Transverse colon (tissue), 4 donors: Measurements from ENCODE around the gene LRRIQ4.

Experiments used
- POLR2AphosphoS5 ChIP-seq, 3 donors: sonication (generic); formaldehyde crosslinking; IDR thresholded peaks; one replicate each; pipeline ENCODE4 v1.6.1; 2016; ENCODE audit warnings: antibody characterized with exemption in 3 of 3
- TF ChIP-seq, protein P1 (sequence below), 5 experiments: fragments of 200-600 bp in 3 of 5; fragments of 450-650 bp in 2 of 5; sonication (generic) in 3 of 5; IDR thresholded peaks; 1 replicate in 2 of 5; 2 replicates in 3 of 5; pipeline ENCODE4 v1.5.1; 2016 to 2017; ENCODE audit warnings: antibody characterized with exemption in 5 of 5, inconsistent platforms in 3 of 5, mild to moderate bottlenecking in 2 of 5, moderate library complexity in 1 of 5

GRCh38 chr3:169822983-169823382 lies 10.3 kb downstream of the LRRIQ4 start:
- TF ChIP-seq POLR2AphosphoS5 (IDR thresholded peaks at IDR 0.05) = no peak
- TF ChIP-seq, protein P1, sequence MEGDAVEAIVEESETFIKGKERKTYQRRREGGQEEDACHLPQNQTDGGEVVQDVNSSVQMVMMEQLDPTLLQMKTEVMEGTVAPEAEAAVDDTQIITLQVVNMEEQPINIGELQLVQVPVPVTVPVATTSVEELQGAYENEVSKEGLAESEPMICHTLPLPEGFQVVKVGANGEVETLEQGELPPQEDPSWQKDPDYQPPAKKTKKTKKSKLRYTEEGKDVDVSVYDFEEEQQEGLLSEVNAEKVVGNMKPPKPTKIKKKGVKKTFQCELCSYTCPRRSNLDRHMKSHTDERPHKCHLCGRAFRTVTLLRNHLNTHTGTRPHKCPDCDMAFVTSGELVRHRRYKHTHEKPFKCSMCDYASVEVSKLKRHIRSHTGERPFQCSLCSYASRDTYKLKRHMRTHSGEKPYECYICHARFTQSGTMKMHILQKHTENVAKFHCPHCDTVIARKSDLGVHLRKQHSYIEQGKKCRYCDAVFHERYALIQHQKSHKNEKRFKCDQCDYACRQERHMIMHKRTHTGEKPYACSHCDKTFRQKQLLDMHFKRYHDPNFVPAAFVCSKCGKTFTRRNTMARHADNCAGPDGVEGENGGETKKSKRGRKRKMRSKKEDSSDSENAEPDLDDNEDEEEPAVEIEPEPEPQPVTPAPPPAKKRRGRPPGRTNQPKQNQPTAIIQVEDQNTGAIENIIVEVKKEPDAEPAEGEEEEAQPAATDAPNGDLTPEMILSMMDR (IDR thresholded peaks at IDR 0.05) = no peak
